Measurements from ENCODE around the gene CELF1. TPM values are rescaled to one million over a fixed set of nuclear protein-coding genes. Genes with fewer than 3 reads are reported as not detected.
A peak's percentile ranks its signal among the peaks of the same experiment; 100 is the strongest.

CELF1 gene
- total and polyA plus RNA-seq, 10 of the 15 experiments (the other 5 are each of a cell fraction or from before 2014, with no cell fraction given): 35.3 to 128 (median 85.7) TPM

GRCh38 chr11:47507563-47508239, 45.2 kb downstream of the CELF1 start:
- ATAC-seq (peak; percentile 47), FAIRE-seq (no peak), DNase-seq (ENCODE audit: low read depth, low spot score) (no peak)
- ChIA-PET CTCF (interaction anchor here (0.7 to 3.9 kb wide), 9 partner anchors 9 to 109 kb away, joined by 3 to 22 read pairs (median 5); partner anchors contain the start of gene CELF1), RAD21 (ENCODE audit: unreplicated experiment) (interaction anchor here (2.0 to 2.9 kb wide), 2 partner anchors 10 to 44 kb away, joined by 5 to 10 read pairs; no protein-coding TSS in a partner anchor), SMC1A (ENCODE audit: uncharacterized antibody, unreplicated experiment) (interaction anchor here (1.2 to 8.7 kb wide), 10 partner anchors 8 to 44 kb away, joined by 3 to 66 read pairs (median 6); partner anchors contain the start of gene CELF1), POLR2A (interaction anchor here (0.7 to 2.5 kb wide), 3 partner anchors 8 to 29 kb away, joined by 3 to 16 read pairs (median 4); no protein-coding TSS in a partner anchor)
- H3K27me3 ChIP-seq (replicated peaks in 1 of 2; ENCODE audit: control insufficient read depth in 2 of 2, insufficient read depth in 2 of 2, low read length in 1 of 2): no peaks in the 10 kb centered on the region
- BruUV-seq (replicated peaks): no TSS peak
- peak overlapping the region; percentile 41; the same call in 1 of the 2 replicates for H3K9ac ChIP-seq (ENCODE audit: control insufficient read depth, insufficient read depth, low read length)
- in situ Hi-C loops (cut with MboI): no loop called here
- TF ChIP-seq IKZF1 (conservative IDR thresholded peaks at IDR 0.05) (no peak; the same call in 1 of the 2 replicates), CBFB (IDR thresholded peaks at IDR 0.05; ENCODE audit: low read depth) (no peak), E2F8 (IDR thresholded peaks at IDR 0.05; ENCODE audit: low read depth, partially characterized antibody) (no peak), ASH2L (IDR thresholded peaks at IDR 0.05; ENCODE audit: borderline replicate concordance, low read depth) (no peak), TARDBP (IDR thresholded peaks at IDR 0.05; ENCODE audit: borderline replicate concordance) (no peak), TAF1 (IDR thresholded peaks at IDR 0.05; ENCODE audit: borderline replicate concordance, low read depth, low read length) (no peak)
- peak overlapping the region; percentile 38 for H3K4me3 ChIP-seq
- H3K4me2 ChIP-seq (ENCODE audit: control insufficient read depth, insufficient read depth): peak overlapping the region; percentile 85
- 93% methylated on average over 1 of the region's 1 CpG for WGBS (ENCODE audit: insufficient coverage, insufficient replicate concordance, low lambda C conversion rate, missing lambda C conversion rate)
- intact Hi-C loops (cut with micrococcal nuclease; ENCODE audit: unreplicated experiment): no loop called here
- H3K79me2 ChIP-seq (ENCODE audit: control insufficient read depth, insufficient read depth, low read length): peaks cover 94% of the 10 kb centered on the region
- H3K4me1 ChIP-seq (ENCODE audit: control insufficient read depth, insufficient read depth, low read length): peaks cover 74% of the 10 kb centered on the region
- H3K27ac ChIP-seq (ENCODE audit: control insufficient read depth, insufficient read depth): peak overlapping the region; percentile 86
- H3K36me3 ChIP-seq (ENCODE audit: control insufficient read depth in 2 of 2, insufficient read depth in 2 of 2, low read length in 1 of 2): peaks cover 0 to 3% of the 10 kb centered on the region in 2 experiments; a peak in 3 of 4 replicates
- H3K9me3 ChIP-seq (replicated peaks; ENCODE audit: control insufficient read depth, insufficient read depth, low read length): no peaks in the 10 kb centered on the region
- no peaks in the 10 kb centered on the region; the same call in 1 of the 2 replicates for H4K20me1 ChIP-seq (ENCODE audit: control insufficient read depth, insufficient read depth)
- H2AFZ ChIP-seq (ENCODE audit: control insufficient read depth, low read depth, low read length): no peak overlapping the region
